GM23338 (cell line): ENCODE data around the gene SEL1L2. TPM values are rescaled to one million over a fixed set of nuclear protein-coding genes. Genes with fewer than 3 reads are reported as not detected.
A peak's percentile ranks its signal among the peaks of the same experiment; 100 is the strongest.

Experiments
- ATAC-seq: fragments of 200-7000 bp; cut with Tn5 transposase; 3 replicates; pipeline ENCODE4 v1.9.1; 2020
- DNase-seq: peaks from one replicate; pipeline ENCODE4 v3.0.0-alpha.2; 2015; ENCODE audit warnings: low spot score
- H2AFZ ChIP-seq: fragments of 200-600 bp; sonication (generic); 2 replicates; pipeline ENCODE4 v1.8.0; 2016; ENCODE audit warnings: antibody characterized with exemption, mild to moderate bottlenecking, moderate library complexity
- H3F3A ChIP-seq: fragments of 200-600 bp; sonication (generic); replicated peaks from 2 replicates; pipeline ENCODE4 v1.8.0; 2017; ENCODE audit warnings: antibody characterized with exemption, mixed run types, low read depth
- H3K27ac ChIP-seq: fragments of 200-600 bp; sonication (generic); 2 replicates; pipeline ENCODE4 v1.6.1; 2016; ENCODE audit warnings: low read depth
- H3K27me3 ChIP-seq: fragments of 200-600 bp; sonication (generic); 2 replicates; pipeline ENCODE4 v1.8.0; 2016; ENCODE audit warnings: mild to moderate bottlenecking, mixed run types, moderate library complexity; ENCODE audit not compliant: insufficient read depth
- H3K36me3 ChIP-seq: fragments of 200-600 bp; sonication (generic); 2 replicates; pipeline ENCODE4 v1.8.0; 2016; ENCODE audit warnings: mild to moderate bottlenecking; ENCODE audit not compliant: insufficient read depth
- H3K4me1 ChIP-seq: fragments of 200-600 bp; sonication (generic); 2 replicates; pipeline ENCODE4 v1.8.0; 2016; ENCODE audit warnings: mild to moderate bottlenecking, moderate library complexity; ENCODE audit not compliant: insufficient read depth
- H3K4me2 ChIP-seq: fragments of 200-600 bp; sonication (generic); 2 replicates; pipeline ENCODE4 v1.7.1; 2017; ENCODE audit warnings: mixed run types
- H3K4me3 ChIP-seq: fragments of 200-600 bp; sonication (generic); 2 replicates; pipeline ENCODE4 v1.6.1; 2016; ENCODE audit warnings: mixed run types
- H3K79me2 ChIP-seq: fragments of 200-600 bp; sonication (generic); replicated peaks from 2 replicates; pipeline ENCODE4 v1.8.0; 2017; ENCODE audit warnings: mild to moderate bottlenecking; ENCODE audit not compliant: insufficient read depth
- H3K9me2 ChIP-seq: fragments of 200-600 bp; sonication (generic); 2 replicates; pipeline ENCODE4 v1.8.0; 2017; ENCODE audit not compliant: insufficient read depth
- H4K20me1 ChIP-seq: fragments of 200-600 bp; sonication (generic); replicated peaks from 2 replicates; pipeline ENCODE4 v1.8.0; 2017; ENCODE audit warnings: mild to moderate bottlenecking; ENCODE audit not compliant: insufficient read depth
- H3K27ac Mint-ChIP-seq: 2 replicates; pipeline ENCODE4 v1.8.0; 2020; ENCODE audit warnings: inconsistent platforms, mild to moderate bottlenecking, moderate library complexity, mixed read lengths
- H3K27me3 Mint-ChIP-seq: 3 replicates; pipeline ENCODE4 v1.8.0; 2022; ENCODE audit warnings: low read depth, mild to moderate bottlenecking, moderate library complexity, mixed read lengths, inconsistent platforms; ENCODE audit not compliant: insufficient read depth, poor library complexity
- H3K36me3 Mint-ChIP-seq: 3 replicates; pipeline ENCODE4 v1.8.0; 2021; ENCODE audit warnings: low read depth, mild to moderate bottlenecking, inconsistent platforms, moderate library complexity, mixed read lengths
- H3K4me1 Mint-ChIP-seq: 3 replicates; pipeline ENCODE4 v1.8.0; 2020; ENCODE audit warnings: mild to moderate bottlenecking, inconsistent platforms, mixed read lengths
- H3K4me3 Mint-ChIP-seq: 3 replicates; pipeline ENCODE4 v1.8.0; 2021; ENCODE audit warnings: moderate library complexity, mild to moderate bottlenecking, inconsistent platforms, mixed read lengths
- H3K9me3 Mint-ChIP-seq: 3 replicates; pipeline ENCODE4 v1.8.0; 2020; ENCODE audit warnings: moderate library complexity, mild to moderate bottlenecking, inconsistent platforms, mixed read lengths
- CREB1 ChIP-seq: fragments of 250-450 bp; sonication (Bioruptor Pico); IDR thresholded peaks from 2 replicates; pipeline ENCODE4 v1.5.0; 2020; ENCODE audit warnings: low read depth, mild to moderate bottlenecking, moderate library complexity
- CTCF ChIP-seq, 2 experiments: fragments of 200-600 bp in 1 of 2; sonication (generic) in 1 of 2; conservative IDR thresholded peaks; 2 replicates each; pipeline versions ENCODE4 v1.5.1 to v1.6.1; 2016 to 2017; ENCODE audit warnings: antibody characterized with exemption in 2 of 2, low read depth in 2 of 2, mild to moderate bottlenecking in 2 of 2, moderate library complexity in 1 of 2
- ETS1 ChIP-seq: IDR thresholded peaks from 2 replicates; pipeline ENCODE4 v1.6.1; 2016; ENCODE audit warnings: antibody characterized with exemption
- EZH2 ChIP-seq: fragments of 200-600 bp; sonication (generic); IDR thresholded peaks from one replicate; pipeline ENCODE4 v1.8.0; 2017; ENCODE audit warnings: antibody characterized with exemption, mild to moderate bottlenecking, low read depth; ENCODE audit not compliant: unreplicated experiment
- EZH2phosphoT487 ChIP-seq: fragments of 200-600 bp; sonication (generic); IDR thresholded peaks from one replicate; pipeline ENCODE4 v1.8.1; 2018; ENCODE audit warnings: antibody characterized with exemption; ENCODE audit not compliant: unreplicated experiment
- JUNB ChIP-seq: IDR thresholded peaks from one replicate; pipeline ENCODE4 v1.6.1; 2016; ENCODE audit warnings: antibody characterized with exemption; ENCODE audit not compliant: unreplicated experiment
- NANOG ChIP-seq: IDR thresholded peaks from 2 replicates; pipeline ENCODE4 v1.6.1; 2016; ENCODE audit warnings: antibody characterized with exemption, borderline replicate concordance
- POLR2AphosphoS5 ChIP-seq: IDR thresholded peaks from 2 replicates; pipeline ENCODE4 v1.6.1; 2016; ENCODE audit warnings: antibody characterized with exemption, low read depth
- STAT1 ChIP-seq: IDR thresholded peaks from one replicate; pipeline ENCODE4 v1.6.1; 2016; ENCODE audit warnings: antibody characterized with exemption; ENCODE audit not compliant: unreplicated experiment
- ZNF331 ChIP-seq: fragments of 250-450 bp; sonication (Bioruptor Pico); IDR thresholded peaks from 2 replicates; pipeline ENCODE4 v1.5.0; 2020; ENCODE audit warnings: low read depth, mild to moderate bottlenecking, moderate library complexity
- ZNF462 ChIP-seq: fragments of 250-450 bp; sonication (Bioruptor Pico); IDR thresholded peaks from 2 replicates; pipeline ENCODE4 v1.5.0; 2020; ENCODE audit warnings: mild to moderate bottlenecking, moderate library complexity
- polyA plus RNA-seq: library from polyadenylated mRNA; unstranded; fragments of >200 nt; fragmentation: Nextera tagmentation; extraction: Ambion mirVana; gene quantifications from 2 replicates; pipeline ENCODE4 v1.2.1, GENCODE V29; 2016
- total RNA-seq: library from RNA; depleted of rRNA; stranded (reverse); fragments of >200 nt; shearing (Covaris generic); gene quantifications from 2 replicates; pipeline ENCODE4 v1.2.3, GENCODE V29; 2014

The SEL1L2 gene
- total and polyA plus RNA-seq, 2 experiments from 2014 or later: not detected

GRCh38 chr20:13841206-13841605 lies 149.2 kb downstream of the SEL1L2 start:
- Histone ChIP-seq H4K20me1 (no peaks in the 10 kb centered on the region), H3K36me3 (no peaks in the 10 kb centered on the region), H3F3A (no peaks in the 10 kb centered on the region), H3K27ac (no peak overlapping the region), H2AFZ (peak overlapping the region; percentile 69; the same call in 1 of the 2 replicates), H3K4me3 (no peak overlapping the region), H3K4me2 (no peak overlapping the region), H3K4me1 (no peaks in the 10 kb centered on the region), H3K27me3 (no peaks in the 10 kb centered on the region), H3K79me2 (no peaks in the 10 kb centered on the region), H3K9me2 (no peaks in the 10 kb centered on the region)
- no peaks in the 10 kb centered on the region for H3K9me3 Mint-ChIP-seq
- no peak overlapping the region for H3K27ac Mint-ChIP-seq
- no peaks in the 10 kb centered on the region for H3K27me3 Mint-ChIP-seq
- DNase-seq (no peak), ATAC-seq (no peak)
- H3K4me3 Mint-ChIP-seq: no peak overlapping the region
- TF ChIP-seq NANOG: no peak
- no peak for TF ChIP-seq ZNF331 (CRISPR knock-in tag)
- no peak for TF ChIP-seq EZH2
- H3K36me3 Mint-ChIP-seq: no peaks in the 10 kb centered on the region
- H3K4me1 Mint-ChIP-seq: no peaks in the 10 kb centered on the region

GRCh38 chr20:13840093-13840465 lies 150.3 kb downstream of the SEL1L2 start:
- no peak for ATAC-seq
- H3F3A ChIP-seq: no peaks in the 10 kb centered on the region
- H4K20me1 ChIP-seq: no peaks in the 10 kb centered on the region
- Mint-ChIP-seq H3K9me3 (no peaks in the 10 kb centered on the region), H3K27ac (no peak overlapping the region), H3K4me1 (no peaks in the 10 kb centered on the region), H3K36me3 (no peaks in the 10 kb centered on the region), H3K4me3 (no peak overlapping the region), H3K27me3 (no peaks in the 10 kb centered on the region)
- no peaks in the 10 kb centered on the region for H3K4me1 ChIP-seq
- H3K9me2 ChIP-seq: no peaks in the 10 kb centered on the region
- H3K27ac ChIP-seq: no peak overlapping the region
- no peak overlapping the region for H3K4me2 ChIP-seq
- H3K79me2 ChIP-seq: no peaks in the 10 kb centered on the region
- no peaks in the 10 kb centered on the region for H3K36me3 ChIP-seq
- no peak overlapping the region for H3K4me3 ChIP-seq
- H2AFZ ChIP-seq: peak overlapping the region; percentile 69; the same call in 1 of the 2 replicates
- DNase-seq: no peak
- H3K27me3 ChIP-seq: no peaks in the 10 kb centered on the region
- no peak for TF ChIP-seq STAT1
- no peak for TF ChIP-seq CREB1 (CRISPR knock-in tag)
- TF ChIP-seq EZH2phosphoT487: no peak
- TF ChIP-seq CTCF (conservative IDR thresholded peaks at IDR 0.05; ENCODE audit: low read depth in 2 of 2): no peak
- TF ChIP-seq ETS1: no peak
- TF ChIP-seq POLR2AphosphoS5: no peak
- no peak for TF ChIP-seq EZH2
- TF ChIP-seq ZNF462 (CRISPR knock-in tag): no peak
- TF ChIP-seq NANOG: no peak
- no peak for TF ChIP-seq ZNF331 (CRISPR knock-in tag)
- no peak for TF ChIP-seq JUNB
